Panc1 (cell line): Measurements from ENCODE around the gene CDK19. TPM values are rescaled to one million over a fixed set of nuclear protein-coding genes. Genes with fewer than 3 reads are reported as not detected.

Experiments
- ATAC-seq: fragments of 200-7000 bp; cut with Tn5 transposase; 2 replicates; pipeline ENCODE4 v1.9.1; 2020; ENCODE audit warnings: mild to moderate bottlenecking, moderate library complexity
- BruUV-seq: library from RNA; stranded (reverse); fragments of 400-500 nt; replicated peaks from 2 replicates; lab custom pipeline; 2021; lab: Mats Ljungman, UMichigan
- CTCF ChIA-PET: fragments of 300-600 bp; sonication (Branson Sonifier 250); formaldehyde crosslinking; loops from one replicate; lab custom pipeline; 2022; ENCODE audit warnings: antibody characterized with exemption; lab: Charles Lee
- POLR2A ChIA-PET: fragments of 300-600 bp; sonication (Branson Sonifier 250); formaldehyde crosslinking; loops from one replicate; lab custom pipeline; 2022; ENCODE audit warnings: antibody characterized with exemption; lab: Charles Lee
- DNase-seq: peaks from one replicate; pipeline ENCODE4 v3.0.0-alpha.2; 2010; ENCODE audit warnings: low read depth, low spot score
- H3K27ac ChIP-seq: 2 replicates; pipeline ENCODE4 v1.5.1; 2011; ENCODE audit warnings: mild to moderate bottlenecking, low read length, inconsistent platforms
- H3K27me3 ChIP-seq: fragments of 200-500 bp; sonication (Bioruptor generic); 2 replicates; pipeline ENCODE4 v1.6.0; 2014; ENCODE audit warnings: low read length, inconsistent platforms; ENCODE audit not compliant: control insufficient read depth, insufficient read depth
- H3K36me3 ChIP-seq: fragments of 200-500 bp; sonication (Bioruptor generic); 2 replicates; pipeline ENCODE4 v1.5.1; 2014; ENCODE audit warnings: inconsistent platforms, mild to moderate bottlenecking, low read length, moderate library complexity; ENCODE audit not compliant: control insufficient read depth, insufficient read depth
- H3K4me1 ChIP-seq: 2 replicates; pipeline ENCODE4 v1.5.1; 2011; ENCODE audit warnings: inconsistent platforms, mild to moderate bottlenecking, low read length, moderate library complexity; ENCODE audit not compliant: control insufficient read depth, insufficient read depth
- H3K4me3 ChIP-seq, 2 experiments: 2 replicates each; pipeline ENCODE4 v1.5.1; 2011 to 2012; ENCODE audit warnings: low read depth in 2 of 2, low read length in 2 of 2, mild to moderate bottlenecking in 2 of 2, inconsistent platforms in 1 of 2, moderate library complexity in 1 of 2
- H3K9me3 ChIP-seq: fragments of 200-500 bp; sonication (Bioruptor generic); 2 replicates; pipeline ENCODE4 v1.5.1; 2014; ENCODE audit warnings: low read depth, mild to moderate bottlenecking, inconsistent platforms, low read length, moderate library complexity; ENCODE audit not compliant: control insufficient read depth, insufficient read depth
- CTCF ChIP-seq: fragments of 450-650 bp; IDR thresholded peaks from 2 replicates; pipeline ENCODE4 v1.5.1; 2017; ENCODE audit warnings: mild to moderate bottlenecking
- POLR2AphosphoS5 ChIP-seq: IDR thresholded peaks from 2 replicates; pipeline ENCODE4 v1.6.1; 2012; ENCODE audit warnings: mild to moderate bottlenecking, low read depth, low read length, moderate library complexity
- REST ChIP-seq, 2 experiments: IDR thresholded peaks; 2 replicates each; pipeline ENCODE4 v1.6.1; 2011 to 2012; ENCODE audit warnings: low read depth in 2 of 2, control low read depth in 1 of 2, low read length in 1 of 2, mild to moderate bottlenecking in 1 of 2, moderate library complexity in 1 of 2; ENCODE audit not compliant: insufficient read depth in 1 of 2
- SIN3A ChIP-seq: IDR thresholded peaks from 2 replicates; pipeline ENCODE4 v1.6.1; 2012; ENCODE audit warnings: low read depth, mild to moderate bottlenecking, low read length, moderate library complexity, borderline replicate concordance; ENCODE audit not compliant: insufficient read depth
- TCF7L2 ChIP-seq: IDR thresholded peaks from 2 replicates; pipeline ENCODE4 v1.6.1; 2011; ENCODE audit warnings: mild to moderate bottlenecking, low read depth, low read length, inconsistent platforms
- in situ Hi-C: cut with HindIII; loops from 2 replicates; pipeline ENCODE4 v1.10.0; 2016; ENCODE audit warnings: low sequenced_read_pairs, low pct_unique_long_range_greater_than_20kb
- intact Hi-C: fragments of 100-400 bp; cut with micrococcal nuclease; formaldehyde crosslinking; loops from one replicate; pipeline ENCODE4 v1.10.0; 2022; ENCODE audit not compliant: unreplicated experiment
- total RNA-seq: library from RNA; stranded (reverse); gene quantifications from one replicate; pipeline ENCODE4 v1.2.1, GENCODE V29; 2021; ENCODE audit not compliant: unreplicated experiment

Gene CDK19
- total RNA-seq, 1 experiment from 2014 or later, result 48.4 TPM

DNA sequence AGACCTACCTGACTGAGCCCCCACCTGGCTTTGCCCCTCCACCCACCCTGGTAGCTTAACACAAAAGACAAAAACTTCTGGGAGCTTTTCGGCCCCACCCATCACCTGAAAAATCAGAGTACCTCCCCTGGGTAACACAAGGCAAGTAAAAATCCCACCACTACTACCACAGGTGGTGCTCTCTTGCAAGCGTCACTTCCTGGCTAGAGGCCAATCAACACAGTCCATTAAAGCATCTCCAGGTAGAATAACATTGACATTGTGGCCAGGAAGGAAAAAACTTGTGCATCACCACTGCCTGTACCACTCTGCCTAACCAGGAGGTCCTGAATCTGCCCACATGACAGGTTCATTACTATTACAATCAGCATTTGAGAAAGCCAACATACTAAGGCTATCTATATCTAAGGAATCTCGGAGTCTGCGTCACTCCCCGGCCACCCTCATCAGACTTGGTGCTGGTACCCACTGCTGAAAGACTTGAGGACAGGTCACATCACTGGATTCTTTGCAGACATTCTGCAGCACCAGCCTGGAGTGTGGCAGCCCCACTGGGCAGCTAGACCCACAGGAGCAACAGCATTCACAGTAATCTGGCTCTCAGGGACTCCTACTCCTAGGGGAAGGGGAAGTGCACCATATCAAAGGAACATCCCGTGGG, 125.9 kb downstream of the CDK19 start:
- no peak for TF ChIP-seq TCF7L2
- TF ChIP-seq CTCF, result no peak
- TF ChIP-seq SIN3A, result no peak
- TF ChIP-seq REST (IDR thresholded peaks at IDR 0.05; ENCODE audit: insufficient read depth in 1 of 2, low read depth in 2 of 2, low read length in 1 of 2), result no peak
- no peak for TF ChIP-seq POLR2AphosphoS5
- intact Hi-C loops, result no loop called here
- H3K4me1 ChIP-seq, result peaks cover 6% of the 10 kb centered on the region; the same call in 1 of the 2 replicates
- H3K4me3 ChIP-seq, result no peak overlapping the region
- ChIA-PET POLR2A (interaction anchor here (0.6 kb wide), 1 partner anchor 67 kb away, joined by 6 read pairs; no protein-coding TSS in a partner anchor), CTCF (no interaction called here)
- H3K27ac ChIP-seq, result no peak overlapping the region
- peak; percentile 23 for ATAC-seq
- no peaks in the 10 kb centered on the region for H3K9me3 ChIP-seq
- no peak for DNase-seq
- in situ Hi-C loops, result no loop called here
- no peaks in the 10 kb centered on the region for H3K27me3 ChIP-seq
- BruUV-seq, result no TSS peak
- no peaks in the 10 kb centered on the region for H3K36me3 ChIP-seq

GRCh38 chr6:110688661-110689268, 126.5 kb downstream of the CDK19 start:
- intact Hi-C loops, result no loop called here
- ATAC-seq (peak; percentile 66), DNase-seq (no peak)
- H3K27me3 ChIP-seq, result no peaks in the 10 kb centered on the region
- no peaks in the 10 kb centered on the region for H3K9me3 ChIP-seq
- TF ChIP-seq CTCF (no peak), TCF7L2 (no peak), SIN3A (no peak)
- H3K4me1 ChIP-seq, result peaks cover 6% of the 10 kb centered on the region; the same call in 1 of the 2 replicates
- no peaks in the 10 kb centered on the region for H3K36me3 ChIP-seq
- BruUV-seq, result no TSS peak
- CTCF ChIA-PET, result no interaction called here
- no peak overlapping the region for H3K4me3 ChIP-seq
- in situ Hi-C loops, result no loop called here
- no peak overlapping the region for H3K27ac ChIP-seq
- POLR2A ChIA-PET, result interaction anchor here (0.6 kb wide), 1 partner anchor 68 kb away, joined by 6 read pairs; no protein-coding TSS in a partner anchor
